Ectodermal cell (in vitro differentiated cells): ENCODE data around the gene MYO9B.
A peak's percentile ranks its signal among the peaks of the same experiment; 100 is the strongest.

Experiments
- H3K27ac ChIP-seq: 2 replicates; pipeline ENCODE4 v1.7.0; 2013; ENCODE audit warnings: mild to moderate bottlenecking, low read depth, low read length; ENCODE audit not compliant: insufficient read depth, poor library complexity, severe bottlenecking
- H3K27me3 ChIP-seq: 2 replicates; pipeline ENCODE4 v1.7.0; 2013; ENCODE audit warnings: mild to moderate bottlenecking, low read length; ENCODE audit not compliant: insufficient read depth, control insufficient read depth, poor library complexity, severe bottlenecking
- H3K36me3 ChIP-seq: one replicate; pipeline ENCODE4 v1.7.0; 2013; ENCODE audit warnings: low read length; ENCODE audit not compliant: control insufficient read depth, insufficient read depth
- H3K4me1 ChIP-seq: one replicate; pipeline ENCODE4 v1.7.0; 2013; ENCODE audit warnings: low read length; ENCODE audit not compliant: control insufficient read depth, insufficient read depth
- H3K4me3 ChIP-seq: 2 replicates; pipeline ENCODE4 v1.7.0; 2013; ENCODE audit warnings: low read depth, low read length, control low read depth; ENCODE audit not compliant: insufficient read depth
- H3K9me3 ChIP-seq: 2 replicates; pipeline ENCODE4 v1.7.0; 2013; ENCODE audit warnings: mild to moderate bottlenecking, low read length, moderate library complexity; ENCODE audit not compliant: control insufficient read depth
- WGBS, 2 experiments: methylation state at CpG; one replicate each; pipeline ENCODE4 v1.1.7; 2013; ENCODE audit warnings: missing lambda C conversion rate in 2 of 2; 5-methylcytosine and 5-hydroxymethylcytosine counted together

Gene MYO9B

DNA sequence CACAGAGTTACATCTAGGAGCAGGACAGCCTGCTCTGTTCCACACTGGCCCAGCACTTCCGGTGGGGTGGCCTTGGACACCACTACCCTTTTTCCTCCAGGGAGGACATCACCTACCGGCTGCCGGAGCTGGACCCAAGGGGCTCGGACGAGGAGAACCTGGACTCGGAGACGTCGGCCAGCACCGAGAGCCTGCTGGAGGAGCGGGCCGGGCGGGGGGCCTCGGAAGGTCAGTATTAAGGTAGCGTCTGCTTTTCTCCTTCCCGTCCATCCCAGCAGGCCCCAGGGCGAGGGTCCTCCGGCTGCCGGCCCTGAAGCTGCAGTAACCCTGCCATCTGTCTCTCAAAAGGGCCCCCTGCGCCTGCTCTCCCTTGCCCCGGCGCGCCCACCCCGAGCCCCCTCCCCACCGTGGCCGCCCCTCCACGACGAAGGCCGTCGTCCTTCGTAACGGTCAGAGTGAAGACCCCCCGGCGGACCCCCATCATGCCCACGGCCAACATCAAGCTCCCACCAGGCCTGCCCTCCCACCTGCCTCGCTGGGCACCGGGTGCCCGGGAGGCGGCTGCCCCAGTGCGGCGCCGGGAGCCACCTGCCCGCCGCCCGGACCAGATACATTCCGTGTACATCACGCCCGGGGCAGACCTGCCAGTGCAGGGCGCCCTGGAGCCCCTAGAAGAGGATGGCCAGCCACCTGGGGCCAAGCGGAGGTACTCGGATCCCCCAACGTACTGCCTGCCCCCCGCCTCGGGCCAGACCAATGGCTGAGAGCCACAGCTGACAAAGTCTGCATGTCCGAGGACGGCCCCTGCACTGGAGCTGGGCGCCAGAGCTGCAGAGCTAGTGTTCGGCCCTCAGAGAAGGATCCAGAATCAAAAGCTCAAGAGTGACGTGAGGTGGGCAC lies 136.2 kb downstream of the MYO9B start:
- WGBS, 2 experiments = 96% methylated on average over 57 to 58 of the region's 58 CpGs
- H3K9me3 ChIP-seq = no peaks in the 10 kb centered on the region
- H3K4me1 ChIP-seq = peaks cover 5% of the 10 kb centered on the region
- peaks cover 2% of the 10 kb centered on the region for H3K36me3 ChIP-seq
- H3K27me3 ChIP-seq = no peaks in the 10 kb centered on the region
- no peak overlapping the region for H3K27ac ChIP-seq
- H3K4me3 ChIP-seq = no peak overlapping the region

GRCh38 chr19:17213334-17213733 lies 137.8 kb downstream of the MYO9B start:
- no peak overlapping the region for H3K4me3 ChIP-seq
- H3K36me3 ChIP-seq = no peaks in the 10 kb centered on the region
- 93 to 94% methylated on average over 5 of the region's 5 CpGs for WGBS, 2 experiments
- H3K27me3 ChIP-seq = no peaks in the 10 kb centered on the region
- no peak overlapping the region for H3K27ac ChIP-seq
- H3K4me1 ChIP-seq = peaks cover 5% of the 10 kb centered on the region
- no peaks in the 10 kb centered on the region for H3K9me3 ChIP-seq

GRCh38 chr19:17214508-17215126 lies 139.0 kb downstream of the MYO9B start:
- Histone ChIP-seq H3K4me3 (peak overlapping the region; percentile 77), H3K27ac (peak overlapping the region; percentile 84), H3K4me1 (peaks cover 5% of the 10 kb centered on the region), H3K9me3 (no peaks in the 10 kb centered on the region), H3K36me3 (no peaks in the 10 kb centered on the region), H3K27me3 (no peaks in the 10 kb centered on the region)
- WGBS, 2 experiments = 42 to 48% methylated on average over 16 of the region's 16 CpGs

GRCh38 chr19:17215127-17215971 lies 139.8 kb downstream of the MYO9B start, which contains the start of gene USE1:
TSS of gene USE1 (plus strand) at chr19:17215357. CDS start at chr19:17215406, 49 bp downstream.
- peaks cover 5% of the 10 kb centered on the region for H3K4me1 ChIP-seq
- 6 to 7% methylated on average over 56 of the region's 56 CpGs for WGBS, 2 experiments
- H3K27me3 ChIP-seq = no peaks in the 10 kb centered on the region
- no peaks in the 10 kb centered on the region for H3K36me3 ChIP-seq
- peak within 1 kb of the TSS; percentile 84 for H3K27ac ChIP-seq
- H3K4me3 ChIP-seq = peak within 1 kb of the TSS; percentile 77
- no peaks in the 10 kb centered on the region for H3K9me3 ChIP-seq

DNA sequence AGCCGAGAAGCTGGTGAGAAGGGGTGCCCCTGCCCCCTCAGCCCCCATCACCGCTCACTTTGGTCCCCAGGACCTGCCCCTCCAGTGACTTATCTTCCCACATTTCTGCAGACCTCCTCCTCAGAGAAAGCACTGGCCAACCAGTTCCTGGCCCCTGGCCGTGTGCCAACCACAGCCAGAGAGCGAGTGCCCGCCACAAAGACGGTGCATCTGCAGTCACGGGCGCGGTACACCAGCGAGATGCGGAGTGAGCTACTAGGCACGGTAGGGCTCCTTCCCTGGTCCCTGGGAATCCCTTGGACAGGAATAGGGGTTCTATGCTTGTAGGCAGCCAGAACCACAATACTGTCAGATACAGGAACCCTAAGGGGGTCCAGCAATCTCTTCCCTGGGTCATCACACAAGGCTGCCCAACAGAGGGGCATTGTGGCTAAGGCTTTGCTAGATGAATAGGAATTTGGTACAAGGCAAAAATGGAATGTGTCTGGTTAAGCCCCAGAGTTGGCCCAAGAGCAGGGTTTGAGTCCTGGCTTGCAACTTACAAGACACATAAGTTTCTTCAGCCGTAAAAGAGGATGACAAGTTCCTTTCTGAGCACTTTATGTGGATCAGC lies 140.6 kb downstream of the MYO9B start:
- H3K4me3 ChIP-seq = peak overlapping the region; percentile 77
- H3K27ac ChIP-seq = no peak overlapping the region
- H3K9me3 ChIP-seq = no peaks in the 10 kb centered on the region
- peaks cover 5% of the 10 kb centered on the region for H3K4me1 ChIP-seq
- no peaks in the 10 kb centered on the region for H3K36me3 ChIP-seq
- H3K27me3 ChIP-seq = no peaks in the 10 kb centered on the region
- WGBS, 2 experiments = 95 to 97% methylated on average over 13 of the region's 13 CpGs

GRCh38 chr19:17219286-17219685 lies 143.7 kb downstream of the MYO9B start:
- Histone ChIP-seq H3K9me3 (no peaks in the 10 kb centered on the region), H3K36me3 (no peaks in the 10 kb centered on the region)
- 91% methylated on average over 8 of the region's 8 CpGs for WGBS, 2 experiments

GRCh38 chr19:17220207-17220758 lies 144.7 kb downstream of the MYO9B start:
- peaks cover 5% of the 10 kb centered on the region for H3K4me1 ChIP-seq
- no peak overlapping the region for H3K4me3 ChIP-seq
- 87 to 88% methylated on average over 14 of the region's 14 CpGs for WGBS, 2 experiments
- H3K27me3 ChIP-seq = no peaks in the 10 kb centered on the region
- H3K36me3 ChIP-seq = no peaks in the 10 kb centered on the region
- H3K9me3 ChIP-seq = no peaks in the 10 kb centered on the region
- no peak overlapping the region for H3K27ac ChIP-seq

More at GRCh38 chr19:17219286-17219685, 143.7 kb downstream of the MYO9B start:
- Histone ChIP-seq H3K4me3 (no peak overlapping the region), H3K27me3 (no peaks in the 10 kb centered on the region), H3K4me1 (peaks cover 5% of the 10 kb centered on the region), H3K27ac (no peak overlapping the region)

GRCh38 chr19:17225053-17225452 lies 149.5 kb downstream of the MYO9B start:
- H3K9me3 ChIP-seq = no peaks in the 10 kb centered on the region

DNA sequence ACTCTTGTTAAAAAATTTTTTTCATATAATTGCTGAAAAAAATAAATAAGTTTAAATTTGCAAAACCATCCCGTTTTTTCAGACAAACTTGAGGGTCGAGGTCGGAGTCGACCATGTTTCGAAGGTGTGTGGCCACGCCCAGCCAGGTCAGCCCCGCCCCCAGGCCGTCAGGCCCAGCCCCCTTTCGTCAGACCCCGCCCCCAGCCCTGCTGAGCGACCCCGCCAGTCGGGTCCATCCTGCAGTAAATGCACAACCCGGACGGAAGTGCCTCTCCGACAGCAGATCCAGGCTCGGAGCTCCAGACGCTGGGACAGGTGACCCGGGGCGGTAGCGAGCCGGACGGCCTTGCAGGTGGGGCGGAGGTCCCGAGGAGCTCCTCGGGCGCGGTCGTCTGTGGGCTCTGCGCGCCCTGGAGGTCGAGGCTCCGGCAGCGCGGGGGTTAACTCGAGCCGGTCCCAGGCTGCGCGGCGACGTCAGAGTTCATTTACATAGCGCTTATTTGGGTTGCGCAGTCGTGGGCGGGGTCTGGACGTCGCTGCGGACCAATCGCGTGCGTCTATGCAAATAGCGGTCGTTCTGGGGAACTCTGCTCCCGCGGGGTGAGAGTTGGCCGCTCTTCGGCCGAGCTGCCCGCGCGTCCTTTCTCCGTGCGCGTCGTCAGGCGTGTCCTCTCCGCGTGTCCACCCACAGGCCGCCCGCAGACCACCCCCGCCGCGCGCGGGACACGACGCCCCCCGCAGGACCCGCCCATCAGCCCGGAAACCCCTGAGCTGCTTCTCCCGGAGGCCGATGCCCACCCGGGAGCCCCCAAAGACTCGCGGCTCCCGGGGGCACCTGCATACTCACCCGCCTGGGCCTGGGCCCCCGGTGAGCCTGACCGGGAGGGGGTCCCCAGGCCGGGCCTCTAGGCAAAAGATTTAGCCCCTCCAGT lies 150.7 kb downstream of the MYO9B start, which contains the start of gene OCEL1:
Gene OCEL1 (plus strand): TSS at position 225 of the 932 bp plus-strand sequence. CDS start 22 bp downstream, at position 247.
- no peaks in the 10 kb centered on the region for H3K9me3 ChIP-seq
- H3K4me1 ChIP-seq = no peaks in the 10 kb centered on the region
- peak within 1 kb of the TSS; percentile 90 for H3K27ac ChIP-seq
- WGBS, 2 experiments = 0% methylated on average over 90 of the region's 90 CpGs
- H3K27me3 ChIP-seq = no peaks in the 10 kb centered on the region
- peak within 1 kb of the TSS; percentile 58 for H3K4me3 ChIP-seq
- H3K36me3 ChIP-seq = no peaks in the 10 kb centered on the region

More at GRCh38 chr19:17225053-17225452, 149.5 kb downstream of the MYO9B start:
- no peaks in the 10 kb centered on the region for H3K27me3 ChIP-seq
- WGBS, 2 experiments = 90% methylated on average over 10 of the region's 10 CpGs
- H3K36me3 ChIP-seq = no peaks in the 10 kb centered on the region
- no peak overlapping the region for H3K4me3 ChIP-seq
- no peaks in the 10 kb centered on the region for H3K4me1 ChIP-seq
- H3K27ac ChIP-seq = no peak overlapping the region
